Embryonic facial prominence (tissue), 1 donor: ENCODE measurements around the gene DNASE1L2.
"Not testable (repeated sequence)": the region's sequence is repeated elsewhere in the genome, so short reads cannot be mapped to it uniquely, and the experiment has no call there.

ENCODE experiments used
- DNase-seq: peaks from one replicate; pipeline ENCODE4 v3.0.0-alpha.2; 2016; ENCODE audit errors: extremely low spot score

The DNASE1L2 gene

GRCh38 chr16:2238838-2239675 lies 2.8 kb downstream of the DNASE1L2 start:
- no peak for DNase-seq

GRCh38 chr16:2240331-2240730 lies 4.1 kb downstream of the DNASE1L2 start:
- not testable (repeated sequence) for DNase-seq

GRCh38 chr16:2242598-2242997 lies 6.4 kb downstream of the DNASE1L2 start:
- DNase-seq: no peak

DNA sequence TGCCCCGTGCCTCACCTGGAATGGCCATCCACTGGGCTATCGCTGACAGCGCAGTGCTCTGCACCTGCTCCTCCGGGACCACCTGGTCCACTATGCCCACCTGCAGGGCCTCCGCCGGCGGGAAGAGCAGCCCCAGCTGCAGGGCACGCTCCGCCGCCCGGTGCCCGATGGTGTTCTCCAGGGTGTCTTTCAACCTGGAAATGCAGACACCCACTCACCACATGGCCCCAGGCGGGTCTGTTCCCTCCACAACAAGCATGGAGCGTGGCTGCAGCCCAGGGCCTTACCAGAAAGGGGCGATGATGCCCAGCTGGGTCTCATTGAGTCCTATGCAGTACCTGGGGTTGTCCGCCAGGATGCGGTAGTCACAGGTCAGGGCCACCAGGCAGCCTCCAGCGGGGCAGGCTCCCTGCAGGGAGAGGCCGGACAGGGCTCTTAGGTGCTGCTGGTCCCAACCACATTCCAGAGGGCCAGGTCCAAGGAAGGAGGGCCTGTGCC lies 6.8 kb downstream of the DNASE1L2 start:
- no peak for DNase-seq

- no peak for DNase-seq
Observed at GRCh38 chr16:2243781-2244180, 7.5 kb downstream of the DNASE1L2 start.

DNA sequence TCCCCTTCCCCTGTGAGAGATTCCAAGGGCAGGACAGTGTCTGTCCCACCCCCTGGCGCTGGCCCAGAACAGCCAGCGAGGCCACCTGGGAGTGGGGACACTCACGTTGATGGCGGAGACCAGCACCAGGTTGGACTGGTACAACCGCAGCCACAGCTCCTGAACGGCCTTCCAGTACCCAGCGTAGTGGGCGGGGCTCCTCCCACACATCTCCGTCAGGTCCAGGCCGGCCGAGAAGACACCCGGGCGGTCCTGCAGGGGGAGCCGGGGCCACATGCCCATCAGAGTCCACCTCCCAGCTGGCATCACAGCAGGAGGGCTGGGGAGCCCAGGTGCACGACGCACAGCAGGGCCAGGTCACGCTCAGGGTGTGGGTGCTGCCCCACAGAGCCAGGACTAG lies 8.1 kb downstream of the DNASE1L2 start:
- no peak for DNase-seq

GRCh38 chr16:2244926-2245795 lies 8.9 kb downstream of the DNASE1L2 start:
- no peak for DNase-seq

- no peak for DNase-seq
Observed at GRCh38 chr16:2246301-2246885, 10.1 kb downstream of the DNASE1L2 start.

DNA sequence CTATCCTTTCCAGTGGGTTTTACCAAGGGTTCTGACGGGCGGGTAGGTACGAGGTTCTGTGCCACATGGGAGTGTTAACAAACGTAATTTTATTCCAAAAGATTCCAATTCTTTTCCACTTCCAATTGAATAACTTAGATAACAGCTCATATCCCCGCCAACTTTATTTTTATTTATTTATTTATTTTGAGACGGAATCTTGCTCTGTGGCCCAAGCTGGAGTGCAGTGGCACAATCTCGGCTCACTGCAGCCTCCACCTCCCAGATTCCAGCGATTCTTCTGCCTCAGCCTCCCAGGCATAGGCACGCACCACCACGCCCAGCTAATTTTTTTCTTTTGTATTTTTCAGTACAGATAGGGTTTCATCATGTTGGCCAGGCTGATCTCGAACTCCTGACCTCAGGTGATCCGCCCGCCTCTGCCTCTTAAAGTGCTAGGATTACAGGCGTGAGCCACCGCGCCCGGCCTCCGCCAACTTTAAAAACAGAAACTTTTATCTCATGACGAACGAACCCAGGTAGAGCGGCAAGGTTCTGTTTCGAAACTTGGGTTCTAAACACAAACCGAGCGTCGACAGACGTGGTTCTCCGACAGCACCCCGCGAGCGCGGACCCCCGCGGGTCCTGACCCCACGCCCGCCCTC lies 14.5 kb downstream of the DNASE1L2 start:
- no peak for DNase-seq

GRCh38 chr16:2251296-2252111 lies 15.3 kb downstream of the DNASE1L2 start, which contains the start of gene ECI1:
Gene ECI1 (minus strand): TSS chr16:2251587. CDS start chr16:2251566, 21 bp downstream.
- DNase-seq: peak; percentile 29

GRCh38 chr16:2252806-2253148 lies 16.5 kb downstream of the DNASE1L2 start:
- DNase-seq: no peak

DNA sequence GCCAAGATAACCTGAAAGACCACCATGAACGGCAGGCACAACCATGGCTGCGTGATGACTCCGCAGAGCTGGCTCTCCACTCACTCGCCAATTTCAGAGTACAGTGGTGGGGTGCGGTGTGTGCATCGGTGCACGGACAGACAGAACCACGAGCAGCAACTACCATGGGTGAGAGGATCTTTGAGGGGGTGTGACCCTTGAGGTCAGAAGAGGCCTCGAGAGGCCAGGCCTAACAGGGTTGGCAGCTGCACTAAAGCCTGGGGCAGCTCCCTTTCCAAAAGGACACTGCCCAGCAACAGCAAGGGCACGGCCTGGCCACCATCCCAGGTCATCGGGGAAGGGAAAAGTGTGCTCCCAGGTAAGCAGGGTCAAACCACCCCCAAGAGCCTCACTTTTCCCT lies 17.0 kb downstream of the DNASE1L2 start:
- DNase-seq: no peak

GRCh38 chr16:2256531-2257140 lies 20.4 kb downstream of the DNASE1L2 start:
- no peak for DNase-seq

DNA sequence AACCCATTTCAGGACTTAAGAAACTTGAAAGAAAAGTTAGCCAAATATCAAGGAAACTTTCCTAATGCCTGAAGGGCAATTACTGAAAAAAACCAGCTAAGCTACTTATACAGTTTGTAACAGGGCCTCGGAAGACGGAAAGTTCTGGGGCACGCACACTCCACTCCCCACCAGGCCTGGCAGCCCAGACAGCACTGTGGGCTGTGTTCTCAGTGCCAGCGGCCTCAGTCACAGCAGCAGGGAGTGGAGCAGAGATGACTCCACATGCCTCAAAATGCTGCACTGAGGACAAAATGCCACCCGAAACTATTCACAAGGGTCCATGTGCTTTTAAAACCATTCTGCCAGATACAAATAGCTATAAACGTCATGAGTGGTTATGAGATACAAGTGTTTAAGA lies 21.5 kb downstream of the DNASE1L2 start:
- DNase-seq: no peak

DNA sequence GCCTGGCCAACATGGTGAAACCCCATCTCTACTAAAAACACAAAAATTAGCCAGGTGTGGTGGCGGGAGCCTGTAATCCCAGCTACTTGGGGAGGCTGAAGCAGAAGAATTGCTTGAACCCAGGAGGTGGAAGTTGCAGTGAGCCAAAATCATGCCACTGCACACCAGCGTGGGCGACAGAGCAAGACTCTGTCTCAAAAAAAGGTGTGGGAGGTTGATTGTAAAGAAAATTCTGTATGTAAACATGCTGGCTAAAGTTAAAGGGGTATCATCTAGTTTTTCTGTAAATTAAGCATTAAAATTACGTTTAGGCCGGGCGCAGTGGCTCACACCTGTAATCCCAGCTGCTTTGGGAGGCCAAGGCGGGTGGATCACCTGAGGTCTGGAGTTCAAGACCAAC lies 22.3 kb downstream of the DNASE1L2 start:
- not testable (repeated sequence) for DNase-seq

DNA sequence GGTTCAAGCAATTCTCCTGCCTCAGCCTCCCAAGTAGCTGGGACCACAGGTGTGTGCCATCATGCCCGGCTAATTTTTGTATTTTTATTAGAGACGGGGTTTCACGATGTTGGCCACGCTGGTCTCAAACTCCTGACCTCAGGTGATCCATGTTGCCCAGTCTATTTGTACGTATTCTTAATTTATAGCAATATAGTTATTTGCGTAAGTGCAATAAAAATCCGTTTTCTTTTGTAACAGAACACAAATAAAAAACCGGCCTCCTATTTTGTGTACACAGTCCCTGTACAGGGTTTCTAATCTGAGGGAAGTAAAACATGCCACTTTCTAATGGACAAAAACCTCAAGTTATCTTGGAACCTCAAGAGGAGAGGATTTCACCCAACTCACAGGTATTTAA lies 24.0 kb downstream of the DNASE1L2 start:
- DNase-seq: no peak

GRCh38 chr16:2263026-2263425 lies 26.8 kb downstream of the DNASE1L2 start:
- DNase-seq: not testable (repeated sequence)

- not testable (repeated sequence) for DNase-seq
Observed at GRCh38 chr16:2266887-2267286, 30.6 kb downstream of the DNASE1L2 start.

- DNase-seq: not testable (repeated sequence)
Observed at GRCh38 chr16:2267505-2267912, 31.3 kb downstream of the DNASE1L2 start.

DNA sequence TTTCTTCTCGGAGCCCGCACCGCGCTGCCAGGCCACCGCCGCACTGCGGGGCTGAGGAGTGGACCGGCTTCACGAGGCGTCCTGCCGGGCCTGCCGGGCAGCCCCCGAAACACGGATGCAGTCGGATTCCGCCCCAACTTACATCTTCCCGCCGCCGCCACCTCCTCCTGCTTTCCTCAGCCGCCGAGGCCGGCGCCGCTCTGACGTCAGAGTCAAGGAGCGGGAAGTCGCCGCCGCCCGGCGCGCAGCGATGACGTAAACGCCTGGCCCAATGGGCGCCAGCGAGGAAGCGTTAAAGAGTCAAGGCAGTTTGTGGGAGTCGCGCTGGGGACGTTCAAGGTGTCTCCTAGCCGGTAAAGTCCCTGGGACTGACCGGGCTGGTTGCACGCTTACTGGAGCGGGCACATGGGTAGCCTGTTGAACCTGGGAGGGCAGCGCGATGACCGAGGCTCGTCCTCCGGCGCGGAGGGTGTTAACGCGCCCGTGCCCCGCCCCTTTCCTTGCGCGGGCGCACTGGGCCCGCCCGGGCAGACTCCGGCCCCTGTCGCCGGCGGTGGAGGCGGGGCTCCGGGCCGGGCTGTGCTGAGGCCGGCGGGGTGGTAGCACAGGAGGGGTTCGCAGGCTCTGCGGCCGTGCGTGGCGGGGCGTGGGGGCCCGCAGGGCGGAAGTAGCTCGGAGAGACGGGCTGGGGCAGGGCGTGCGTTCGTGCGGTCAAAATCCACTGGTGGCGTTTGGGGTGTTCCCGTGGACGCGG lies 31.8 kb downstream of the DNASE1L2 start, which contains the start of gene RNPS1:
Gene RNPS1, minus strand, starts transcription at position 214 of the 754 bp plus-strand sequence. CDS start 3,483 bp downstream, outside the sequence.
- DNase-seq: peak; percentile 79
